Right lobe of liver (tissue), 6 donors: ENCODE measurements around the gene KIF13A. TPM values are rescaled to one million over a fixed set of nuclear protein-coding genes. Genes with fewer than 3 reads are reported as not detected.
"Not testable (repeated sequence)": the region's sequence is repeated elsewhere in the genome, so short reads cannot be mapped to it uniquely, and the experiment has no call there.

ENCODE experiments used
- ATAC-seq, 4 donors: fragments of 200-7000 bp; cut with Tn5 transposase; one replicate each; pipeline ENCODE4 v1.9.1; 2020; ENCODE audit warnings: mild to moderate bottlenecking in 4 of 4, moderate library complexity in 4 of 4
- DNase-seq, 3 donors: peaks; one replicate each; pipeline ENCODE4 v3.0.0-alpha.2; 2020
- H3K27ac ChIP-seq, 3 donors: fragments of 200-600 bp; one replicate each; pipeline ENCODE4 v1.8.0; 2022
- H3K27me3 ChIP-seq, 2 donors: fragments of 200-600 bp; one replicate each; pipeline ENCODE4 v1.8.0; 2022
- H3K36me3 ChIP-seq, 4 donors: fragments of 200-600 bp; sonication (generic) in 1 of 4; one replicate each; pipeline versions ENCODE4 v1.5.1 to v1.8.0; 2017 to 2022; ENCODE audit warnings: control low read depth in 1 of 4
- H3K4me1 ChIP-seq, 4 donors: fragments of 200-600 bp; sonication (generic) in 1 of 4; one replicate each; pipeline versions ENCODE4 v1.5.1 to v1.8.0; 2017 to 2022; ENCODE audit warnings: control low read depth in 1 of 4
- H3K4me3 ChIP-seq, 3 donors: fragments of 200-600 bp; one replicate each; pipeline ENCODE4 v1.8.0; 2022
- H3K9me3 ChIP-seq, 4 donors: fragments of 200-600 bp; sonication (generic) in 1 of 4; one replicate each; pipeline versions ENCODE4 v1.5.1 to v1.8.0; 2017 to 2022; ENCODE audit warnings: control low read depth in 1 of 4
- CTCF ChIP-seq, 4 donors: fragments of 200-600 bp in 3 of 4; fragments of 450-650 bp in 1 of 4; IDR thresholded peaks; one replicate each; pipeline versions ENCODE4 v1.5.1 to v1.8.0; 2016 to 2022; ENCODE audit warnings: antibody characterized with exemption in 4 of 4, mild to moderate bottlenecking in 2 of 4
- POLR2A ChIP-seq: fragments of 450-650 bp; IDR thresholded peaks from one replicate; pipeline ENCODE4 v1.6.1; 2017; ENCODE audit warnings: antibody characterized with exemption, mild to moderate bottlenecking
- WGBS: methylation state at CpG from one replicate; pipeline ENCODE4 v1.1.6; 2018; ENCODE audit warnings: low coverage, low lambda C conversion rate; ENCODE audit not compliant: insufficient coverage; ENCODE audit errors: missing lambda C conversion rate; 5-methylcytosine and 5-hydroxymethylcytosine counted together
- intact Hi-C, 2 donors: fragments of 100-400 bp; cut with DNase I; formaldehyde crosslinking; loops; one replicate each; pipeline versions ENCODE4 v1.11.2 to v1.14.1; 2022
- total RNA-seq, 6 experiments: library from RNA; depleted of rRNA in 2 of 6; stranded (reverse); fragments of >200 nt in 2 of 6; fragmentation: NEBNext Ultra II Directional in 3 of 6; extraction: Animal tissue kit (Norgen Biotek cat#: 25700) in 3 of 6; gene quantifications; one replicate each; pipeline versions ENCODE4 v1.1.0 to v1.2.4, GENCODE V29; 2016 to 2023
- donor health status: DM: no; HTN: yes; CAD: no.
- donor health status: DM: no; HTN: no; CAD: no.
- donor health status: DM: no; HTN: no; CAD: no.
- donor health status: DM: no; HTN: yes; CAD: no.
- donor health status: DM: no; HTN: yes; CAD: no.

Gene KIF13A
- total RNA-seq, 6 experiments from 2014 or later = 17.7 to 19.4 (median 18.4) TPM

GRCh38 chr6:17744019-17744756 is 243.2 kb downstream of the KIF13A start:
- no peaks in the 10 kb centered on the region for H3K27me3 ChIP-seq
- no peaks in the 10 kb centered on the region for H3K36me3 ChIP-seq
- H3K27ac ChIP-seq = no peak overlapping the region
- ATAC-seq = no peak
- intact Hi-C loops = no loop called here
- no peak for TF ChIP-seq POLR2A
- no peak for TF ChIP-seq CTCF (IDR thresholded peaks at IDR 0.05)
- no peak for DNase-seq
- H3K4me3 ChIP-seq = no peak overlapping the region
- 33% methylated on average over 3 of the region's 11 CpGs for whole genome bisulfite sequencing
- no peaks in the 10 kb centered on the region for H3K4me1 ChIP-seq
- H3K9me3 ChIP-seq = no peaks in the 10 kb centered on the region

- Histone ChIP-seq H3K9me3 (peaks cover 0 to 9% (median 0%) of the 10 kb centered on the region in 4 donors), H3K27me3 (no peaks in the 10 kb centered on the region), H3K27ac (no peak overlapping the region), H3K4me3 (no peak overlapping the region), H3K4me1 (no peaks in the 10 kb centered on the region), H3K36me3 (no peaks in the 10 kb centered on the region)
- intact Hi-C loops = no loop called here
- no peak for DNase-seq
- TF ChIP-seq POLR2A (no peak), CTCF (IDR thresholded peaks at IDR 0.05) (no peak)
- ATAC-seq = no peak
- WGBS = 61% methylated on average over 7 of the region's 8 CpGs
Measured at GRCh38 chr6:17741507-17741906, 245.9 kb downstream of the KIF13A start.

GRCh38 chr6:17740559-17741220 is 246.7 kb downstream of the KIF13A start:
- no peaks in the 10 kb centered on the region for H3K36me3 ChIP-seq
- no peak overlapping the region for H3K4me3 ChIP-seq
- WGBS = 57% methylated on average over 3 of the region's 5 CpGs
- H3K9me3 ChIP-seq = peaks cover 0 to 9% (median 0%) of the 10 kb centered on the region in 4 donors
- H3K4me1 ChIP-seq = no peaks in the 10 kb centered on the region
- TF ChIP-seq POLR2A (no peak), CTCF (IDR thresholded peaks at IDR 0.05) (no peak)
- no peak for ATAC-seq
- no peak for DNase-seq
- H3K27ac ChIP-seq = no peak overlapping the region
- H3K27me3 ChIP-seq = no peaks in the 10 kb centered on the region
- intact Hi-C loops = no loop called here

- H3K9me3 ChIP-seq = peaks cover 0 to 9% (median 0%) of the 10 kb centered on the region in 4 donors
- no peaks in the 10 kb centered on the region for H3K4me1 ChIP-seq
- no peak overlapping the region for H3K4me3 ChIP-seq
- ATAC-seq (no peak), DNase-seq (no peak)
- H3K36me3 ChIP-seq = no peaks in the 10 kb centered on the region
- TF ChIP-seq POLR2A (no peak), CTCF (IDR thresholded peaks at IDR 0.05) (no peak)
- H3K27ac ChIP-seq = no peak overlapping the region
- H3K27me3 ChIP-seq = no peaks in the 10 kb centered on the region
- WGBS = 81% methylated on average over 1 of the region's 1 CpG
- intact Hi-C loops = no loop called here
Measured at GRCh38 chr6:17737704-17738252, 249.7 kb downstream of the KIF13A start.

- intact Hi-C loops, H3K36me3 ChIP-seq, H3K4me3 ChIP-seq, H3K27ac ChIP-seq, H3K4me1 ChIP-seq, DNase-seq, H3K27me3 ChIP-seq, ATAC-seq, H3K9me3 ChIP-seq: not testable (repeated sequence)
- WGBS = no CpG with 5 or more reads among the region's 27 CpGs
Measured at GRCh38 chr6:17735311-17735710, 252.1 kb downstream of the KIF13A start.
